Smooth muscle cell of the brain vasculature (primary cell): Measurements from ENCODE around the gene NREP.
"Not testable (repeated sequence)": the region's sequence is repeated elsewhere in the genome, so short reads cannot be mapped to it uniquely, and the experiment has no call there.

Source experiments
- DNase-seq: peaks from one replicate; pipeline ENCODE4 v3.0.0-alpha.2; 2012; ENCODE audit warnings: low read depth, low spot score

NREP gene

DNA sequence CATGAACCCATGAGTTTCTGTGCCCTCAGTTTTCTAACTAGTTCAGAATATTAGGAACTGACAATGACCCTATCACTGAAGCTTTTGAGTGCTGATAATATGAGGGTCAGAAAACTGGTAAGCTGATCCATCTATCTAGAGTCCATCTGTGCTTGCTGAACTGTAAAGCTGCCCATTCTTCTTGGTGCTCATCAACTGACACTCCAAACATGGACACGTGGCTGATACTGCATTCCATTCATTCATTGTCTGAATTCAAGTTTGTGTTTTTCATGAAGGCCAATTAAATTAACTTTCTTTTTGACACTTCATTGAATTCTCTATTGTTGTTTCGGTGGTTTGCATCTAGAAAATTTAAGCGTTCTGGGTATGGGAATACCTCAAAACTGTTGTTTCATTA, 17.6 kb downstream of the NREP start:
- no peak for DNase-seq

DNA sequence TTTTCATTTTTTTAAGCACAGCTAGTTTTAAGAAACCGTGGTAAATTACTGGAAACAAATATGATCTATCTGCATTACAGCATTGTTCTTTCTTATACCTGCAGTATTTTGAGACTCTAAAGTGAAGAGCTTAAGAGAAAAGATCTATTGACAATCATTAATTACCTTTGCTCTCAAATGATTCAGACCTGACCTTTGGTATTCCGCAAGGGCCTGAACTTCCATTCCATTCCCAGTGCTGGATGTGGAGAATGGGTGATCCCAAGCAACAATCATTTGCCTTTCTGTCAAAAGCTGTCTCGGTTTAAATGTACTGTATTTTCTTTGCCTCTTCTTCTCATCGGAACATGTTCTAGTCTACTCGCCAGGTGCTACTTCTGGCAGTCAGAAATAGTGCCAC, 18.9 kb downstream of the NREP start:
- no peak for DNase-seq

DNA sequence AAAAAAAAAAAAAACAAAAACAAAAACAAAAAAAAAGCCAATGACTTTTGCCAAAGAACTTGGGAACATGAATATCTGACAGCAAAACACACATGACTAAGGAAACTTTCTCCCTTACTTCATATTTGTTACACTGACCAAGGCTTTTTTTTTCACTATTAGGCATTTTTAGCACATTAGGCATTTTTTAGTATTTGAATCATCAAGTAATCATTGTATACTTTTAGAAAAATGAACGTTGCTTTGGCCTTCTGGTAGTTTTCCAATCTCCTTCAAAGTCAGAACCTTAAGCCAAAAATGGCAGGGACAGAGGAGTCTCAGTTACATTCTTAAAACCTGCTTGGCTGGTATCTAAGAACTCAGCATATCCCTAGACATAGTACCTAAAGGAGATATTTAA, 19.3 kb downstream of the NREP start:
- DNase-seq, result no peak

DNA sequence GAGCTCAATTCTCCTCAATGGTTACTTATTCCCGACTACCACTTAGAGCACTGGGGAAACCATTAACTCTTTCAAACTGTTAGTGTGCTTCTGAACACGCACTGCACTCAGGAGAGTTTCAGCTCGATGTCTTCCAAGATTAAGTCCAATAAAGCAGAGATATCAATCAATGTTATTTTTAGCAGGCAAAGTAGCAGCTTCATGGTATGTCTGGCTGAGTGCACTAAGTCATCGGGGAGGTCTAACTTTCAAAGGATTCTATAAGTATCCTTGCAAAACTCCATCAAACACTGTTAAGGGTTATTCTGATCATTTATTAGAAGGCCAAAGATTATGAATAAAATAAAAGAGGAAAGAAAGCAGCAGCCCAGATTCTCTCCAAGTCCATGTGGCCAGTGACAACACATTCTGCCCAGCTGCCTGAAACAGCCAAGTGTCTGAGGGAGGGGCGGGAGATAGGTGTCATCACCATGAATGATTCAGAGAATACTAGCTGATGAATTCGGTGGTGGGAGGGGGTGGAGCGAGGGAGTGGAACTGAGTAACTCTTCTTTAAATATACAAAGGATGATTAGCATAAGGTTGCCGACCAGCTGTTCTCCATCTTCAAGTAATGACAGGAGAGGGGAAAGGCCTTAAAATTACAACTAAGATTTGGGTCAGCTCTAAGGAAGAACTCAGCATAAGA, 21.3 kb downstream of the NREP start:
- DNase-seq, result no peak

DNA sequence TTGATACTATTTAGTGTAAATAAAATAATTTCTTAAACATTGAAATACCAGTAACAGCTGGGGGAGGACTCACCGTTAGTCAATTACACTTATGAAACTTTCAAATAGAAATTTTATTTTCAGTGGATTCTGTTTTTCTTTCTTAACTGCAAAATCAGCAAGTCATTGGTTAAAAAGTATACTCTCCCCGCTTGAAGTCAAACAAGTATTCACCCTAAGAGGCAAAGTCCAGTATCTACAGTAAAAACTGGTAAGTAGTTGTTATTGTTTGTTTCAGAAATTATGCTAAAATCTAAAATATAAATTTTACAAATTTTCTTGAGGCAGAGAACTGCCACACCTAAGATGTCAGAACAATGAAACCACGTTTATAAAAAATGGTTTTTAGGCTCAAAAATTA, 22.4 kb downstream of the NREP start:
- no peak for DNase-seq

DNA sequence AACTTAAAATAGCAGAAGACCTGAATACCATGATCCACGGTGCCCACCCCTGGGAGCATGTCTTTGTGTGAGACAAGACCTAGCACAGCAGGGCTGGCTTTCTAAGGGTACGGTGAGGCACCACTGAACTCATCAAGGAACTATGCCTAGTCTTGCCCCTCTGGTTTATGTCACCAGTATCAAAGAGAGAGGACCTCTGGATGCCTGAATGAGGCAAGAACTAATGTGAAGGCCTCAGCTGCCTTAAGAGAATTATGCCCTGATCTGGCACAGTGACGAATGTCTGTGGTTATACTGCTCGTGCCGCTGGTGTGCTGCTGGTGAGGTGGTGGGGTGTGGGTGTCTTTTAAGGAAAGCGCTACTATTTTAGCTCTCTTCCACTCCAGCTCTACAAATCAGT, 23.0 kb downstream of the NREP start:
- no peak for DNase-seq

DNA sequence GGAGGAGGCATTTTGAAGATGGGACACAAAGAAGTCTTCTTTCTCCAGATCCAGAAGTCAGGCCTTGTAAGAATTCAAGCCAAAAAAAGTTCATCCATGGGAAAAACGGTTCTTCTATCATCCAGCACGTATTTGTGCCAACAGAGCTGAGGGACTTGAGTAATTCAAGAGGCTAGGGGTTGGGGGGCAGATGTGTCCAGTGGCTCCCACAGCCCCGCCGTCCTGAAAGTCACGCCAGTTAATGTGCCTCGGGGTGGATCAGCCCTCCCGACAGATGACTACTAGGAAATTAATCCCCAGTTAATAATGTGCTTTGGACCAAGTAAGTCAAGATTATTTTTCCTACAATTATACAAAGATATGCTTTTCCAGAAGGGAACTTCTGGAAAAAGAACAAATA, 23.4 kb downstream of the NREP start:
- no peak for DNase-seq

DNA sequence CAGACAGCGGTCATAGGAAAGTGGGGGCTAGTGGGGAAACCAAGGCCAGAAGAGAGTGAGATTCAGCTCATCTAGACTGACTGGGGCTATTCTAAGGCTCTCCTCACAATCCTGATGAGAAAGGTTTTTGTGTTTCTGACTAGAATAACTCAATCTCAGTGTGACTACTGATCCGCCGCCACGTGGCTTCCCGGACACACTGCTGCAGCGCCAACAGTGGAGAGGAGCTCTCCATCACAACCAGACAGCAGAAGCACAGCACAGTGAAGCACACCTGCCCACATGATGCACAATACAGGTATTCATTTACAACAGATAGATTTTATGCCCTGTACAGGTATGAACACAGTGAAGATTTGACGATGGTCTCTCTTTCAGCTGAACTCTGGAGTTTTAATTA, 25.4 kb downstream of the NREP start:
- no peak for DNase-seq

DNA sequence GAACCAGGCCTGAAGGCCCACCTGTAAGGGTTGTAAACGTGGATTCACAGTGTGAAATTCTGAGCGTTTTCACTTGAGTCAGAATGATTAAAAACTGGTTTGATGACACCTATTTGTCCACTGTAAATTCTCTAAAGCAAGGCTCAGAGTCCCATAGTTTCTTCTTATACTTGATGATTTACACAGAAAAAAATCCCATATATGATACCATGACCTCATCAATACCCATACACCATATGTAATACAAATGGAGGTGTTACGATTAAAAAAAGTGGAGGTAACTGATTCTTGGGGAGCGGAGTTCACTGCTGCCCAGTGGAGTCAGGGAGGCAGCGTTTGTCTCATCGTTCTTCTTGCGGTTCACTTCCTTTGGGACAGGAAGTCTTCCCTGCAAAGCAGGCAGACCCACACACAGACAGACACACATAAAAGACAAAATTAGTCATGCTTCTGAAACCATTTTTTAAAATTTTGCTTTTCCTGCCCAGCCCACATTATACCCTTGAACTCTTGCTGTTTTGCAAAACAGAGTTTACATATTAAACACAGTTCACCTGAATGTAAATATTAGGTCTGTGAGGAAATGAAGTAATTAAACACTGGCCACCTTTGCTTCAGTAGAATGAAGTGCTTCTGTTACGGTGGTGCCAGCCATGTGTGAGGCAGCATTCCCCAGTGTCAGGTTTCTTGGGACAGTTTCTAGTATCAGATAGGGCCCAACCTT, 26.2 kb downstream of the NREP start:
- DNase-seq, result no peak

DNA sequence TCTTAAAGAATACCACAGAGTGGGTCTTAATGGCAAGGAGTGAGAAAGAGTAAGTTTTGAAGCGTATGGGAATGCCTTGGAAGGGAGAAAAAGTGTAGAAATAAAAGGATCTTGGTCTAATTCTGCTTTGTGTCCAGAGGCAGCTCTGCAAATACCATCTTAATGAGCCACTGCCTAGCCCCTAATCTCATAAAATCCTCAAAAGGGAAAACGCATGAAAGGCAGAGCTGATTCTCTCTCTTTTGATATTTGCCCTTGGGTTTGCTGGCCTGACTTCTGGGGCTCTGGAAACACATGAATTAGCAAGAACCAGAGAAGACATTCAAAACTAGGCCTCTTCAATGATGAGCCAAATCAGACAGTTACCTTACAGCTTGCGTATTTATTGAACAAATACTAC, 28.1 kb downstream of the NREP start:
- no peak for DNase-seq

DNA sequence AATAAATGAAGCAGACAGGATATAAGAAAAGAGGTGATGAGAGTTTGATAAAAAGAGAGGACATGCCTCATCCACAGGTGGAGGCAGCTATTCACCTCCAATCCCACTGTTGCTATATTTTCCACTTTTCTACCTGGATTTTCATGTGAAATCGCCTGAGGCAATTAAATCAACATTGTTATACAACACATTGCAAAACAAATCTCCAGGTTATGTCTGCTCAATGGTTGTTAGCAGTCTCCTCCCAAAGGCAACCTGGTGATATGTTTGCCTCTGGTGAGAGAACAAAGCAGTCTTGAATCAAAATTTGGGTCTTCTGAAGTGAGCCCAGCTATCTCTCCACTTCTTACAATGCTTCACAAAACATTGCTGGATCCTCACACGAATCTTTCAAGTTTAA, 30.0 kb downstream of the NREP start:
- DNase-seq, result no peak

DNA sequence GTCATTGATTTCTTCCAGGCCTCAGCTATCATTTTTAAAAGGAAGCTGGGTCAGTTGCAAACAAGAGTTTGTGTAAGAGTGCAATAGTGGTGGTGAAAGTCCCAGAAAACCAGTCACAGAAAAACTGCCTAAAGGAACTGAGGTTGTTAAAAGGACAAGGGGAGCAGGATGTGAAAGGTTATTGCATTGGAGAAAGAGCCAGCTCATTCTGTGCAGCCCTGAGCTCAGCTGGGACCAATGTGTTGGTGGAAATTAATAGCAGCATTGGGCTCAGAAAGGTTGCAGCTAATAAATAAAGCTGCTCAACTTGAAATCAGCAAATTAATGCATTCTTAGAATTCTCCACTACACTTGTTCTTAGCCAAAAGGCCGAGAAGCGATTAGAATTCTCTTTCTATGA, 34.9 kb downstream of the NREP start:
- DNase-seq, result no peak

DNA sequence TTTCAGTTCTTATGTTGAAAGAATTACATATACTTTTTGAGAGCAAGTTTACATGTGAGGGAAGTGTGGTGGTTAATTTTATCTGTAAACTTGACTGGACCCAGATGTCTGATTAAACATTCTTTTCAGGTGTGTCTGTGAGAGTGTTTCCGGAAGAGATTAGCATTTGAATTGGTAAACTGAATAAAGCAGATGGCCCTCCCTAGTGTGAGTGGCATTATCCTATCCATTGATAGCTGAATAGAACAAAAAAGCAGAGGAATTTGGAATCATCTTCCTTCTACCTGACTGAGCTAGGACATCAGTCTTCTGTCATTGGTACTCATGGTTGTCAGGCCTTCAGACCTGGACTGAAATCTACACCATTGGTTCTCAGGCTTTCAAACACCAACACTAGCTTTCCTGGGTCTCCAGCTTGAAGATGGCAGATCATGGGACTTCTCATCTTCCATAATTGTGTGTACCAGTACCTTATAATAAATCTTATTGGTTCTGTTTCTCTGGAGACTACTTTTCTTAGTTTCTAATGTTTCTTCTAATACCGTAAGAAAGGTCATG, 36.6 kb downstream of the NREP start:
- no peak for DNase-seq

DNA sequence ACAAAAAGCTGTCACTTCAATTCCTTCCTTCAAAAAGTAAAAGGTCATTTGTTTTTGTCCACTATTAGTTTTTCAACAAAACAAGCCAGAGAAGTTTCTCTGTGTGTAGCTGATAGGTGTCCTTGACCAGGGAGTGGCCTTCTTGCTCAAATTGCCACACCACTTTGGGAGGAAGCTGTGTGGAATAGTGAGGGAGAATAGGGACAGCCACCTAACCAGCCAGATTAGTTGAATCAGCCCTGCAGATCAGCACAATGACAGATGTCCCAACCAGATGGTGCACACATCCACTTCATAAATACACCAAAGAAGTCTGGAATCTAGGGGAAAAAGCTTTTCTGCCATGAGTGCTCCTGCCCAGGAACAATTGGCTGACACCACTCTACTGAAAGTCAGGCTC, 37.2 kb downstream of the NREP start:
- DNase-seq, result no peak

DNA sequence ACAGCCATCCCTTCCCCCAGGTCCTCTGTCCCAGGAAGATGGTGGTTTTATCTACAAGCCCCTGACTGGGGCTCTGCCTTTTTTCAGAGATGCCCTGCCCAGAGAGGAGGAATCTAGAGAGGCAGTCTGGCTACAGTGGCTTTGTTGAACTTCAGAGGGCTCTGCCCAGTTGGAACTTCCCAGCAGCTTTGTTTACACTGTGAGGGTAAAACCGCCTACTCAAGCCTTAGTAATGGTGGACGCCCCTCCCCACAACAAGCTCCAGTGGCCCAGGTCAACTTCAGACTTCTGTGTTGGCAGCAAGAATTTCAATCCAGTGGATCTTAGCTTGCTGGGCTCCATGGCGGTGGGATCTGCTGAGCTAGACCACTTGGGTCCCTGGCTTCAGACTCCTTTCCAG, 40.2 kb downstream of the NREP start:
- DNase-seq, result not testable (repeated sequence)

DNA sequence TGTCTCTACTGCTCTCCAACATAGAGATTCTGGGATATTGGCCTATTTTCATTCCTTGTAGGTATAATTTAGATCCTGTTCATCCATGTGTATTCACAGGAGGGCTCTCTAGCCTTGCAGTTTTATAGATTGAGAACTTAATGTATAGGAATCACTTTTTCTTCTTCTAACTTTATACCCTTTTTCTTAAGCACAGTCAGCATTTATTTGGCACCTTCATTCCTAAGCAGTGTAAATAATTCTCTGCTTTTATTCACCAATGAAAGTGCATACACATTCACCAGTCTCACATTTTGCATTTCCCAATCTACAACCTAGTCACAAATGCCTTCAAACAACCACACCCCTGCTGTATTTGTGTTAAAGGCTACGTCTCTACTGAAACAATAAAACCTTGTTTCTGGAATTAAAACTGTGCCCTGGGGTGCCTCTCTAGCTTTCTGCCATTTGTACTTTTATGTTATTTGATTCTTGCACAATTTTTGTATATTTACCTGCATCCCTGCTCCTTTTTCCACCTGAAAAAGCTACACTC, 49.3 kb downstream of the NREP start:
- DNase-seq, result no peak

DNA sequence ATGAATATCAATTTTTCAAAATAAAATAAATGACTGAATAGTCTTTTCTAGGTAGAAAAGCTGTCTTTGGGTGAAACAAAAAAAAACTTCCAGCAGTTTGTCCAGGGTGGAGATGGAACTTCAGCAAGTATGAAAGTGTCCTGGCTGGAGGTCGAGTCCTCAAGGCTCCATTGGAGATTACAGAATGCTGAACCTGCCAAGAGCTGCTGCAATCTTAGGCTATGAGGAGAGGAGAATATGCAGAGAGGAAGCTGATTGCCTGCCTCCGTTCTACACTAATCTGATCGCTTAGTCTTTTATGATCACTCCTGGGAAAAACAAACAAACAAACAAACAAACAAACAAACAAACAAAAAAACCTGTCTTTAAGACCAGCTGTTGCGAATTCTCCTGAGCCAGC, 50.6 kb downstream of the NREP start:
- no peak for DNase-seq

DNA sequence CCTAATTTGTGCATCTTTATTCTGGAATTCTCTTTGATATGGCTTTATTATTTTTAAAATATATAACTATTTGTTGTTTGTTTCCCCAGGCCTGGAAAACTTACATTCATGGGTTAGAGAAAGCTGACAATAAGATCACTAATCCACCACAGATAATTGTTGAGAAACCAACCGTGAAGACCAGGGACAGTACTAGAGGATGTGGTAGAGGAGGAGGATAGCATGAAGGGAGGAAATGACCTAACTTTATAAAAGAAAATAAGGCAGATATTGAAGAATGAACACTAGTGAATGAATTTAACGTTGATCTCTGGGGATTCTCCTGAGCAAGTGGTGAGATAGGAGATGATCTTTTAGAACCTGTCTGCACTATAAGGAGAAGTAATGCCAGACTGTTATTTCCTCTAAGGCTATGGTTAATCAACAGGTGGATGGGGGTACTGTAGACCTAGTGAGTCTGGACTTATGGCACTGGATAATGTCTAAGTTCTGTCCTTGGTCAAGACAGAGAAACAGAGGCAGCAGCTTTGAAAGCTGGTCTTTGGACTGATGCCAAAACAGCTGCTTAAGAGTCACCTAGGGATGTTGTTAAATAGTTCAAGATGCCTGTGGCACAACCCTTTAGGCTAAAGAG, 52.4 kb downstream of the NREP start:
- no peak for DNase-seq

DNA sequence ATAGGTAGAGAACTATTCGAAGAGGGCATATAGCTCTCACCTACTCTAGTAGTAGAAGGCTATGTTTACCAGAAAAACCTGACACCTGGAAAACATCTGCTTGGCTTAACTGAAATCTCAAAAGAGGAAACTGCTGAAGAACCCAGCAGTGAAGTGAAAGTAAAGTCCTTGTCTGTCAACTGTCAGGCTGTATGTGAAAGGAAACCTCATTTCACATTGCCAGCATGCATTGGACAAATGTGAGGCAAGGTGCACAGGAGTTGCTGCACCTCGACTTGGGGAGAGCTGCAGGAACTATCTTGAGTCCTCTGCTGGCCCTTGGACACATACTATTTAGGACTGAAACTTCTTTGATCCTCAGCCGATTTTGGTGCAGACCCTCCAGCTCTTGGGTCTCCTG, 53.3 kb downstream of the NREP start:
- DNase-seq, result no peak

DNA sequence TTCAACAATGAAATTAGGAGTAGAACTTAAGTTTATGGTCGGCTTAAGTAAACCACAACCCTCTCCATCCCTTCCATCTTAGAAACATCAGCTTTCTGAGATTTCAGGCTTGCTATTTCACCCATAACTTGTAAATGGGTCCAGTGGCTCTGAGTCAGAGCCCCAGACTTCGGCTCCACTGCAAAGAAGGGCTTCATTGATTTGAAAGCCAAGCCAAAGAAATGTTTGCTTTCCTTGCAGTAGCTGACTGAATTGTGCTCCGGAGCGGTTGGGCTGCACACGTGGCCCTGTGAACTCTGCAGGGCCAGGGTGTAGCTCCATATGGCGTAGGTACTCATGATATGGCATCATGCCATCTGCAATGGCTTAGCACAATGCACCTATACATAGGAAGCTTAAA, 57.0 kb downstream of the NREP start:
- no peak for DNase-seq

DNA sequence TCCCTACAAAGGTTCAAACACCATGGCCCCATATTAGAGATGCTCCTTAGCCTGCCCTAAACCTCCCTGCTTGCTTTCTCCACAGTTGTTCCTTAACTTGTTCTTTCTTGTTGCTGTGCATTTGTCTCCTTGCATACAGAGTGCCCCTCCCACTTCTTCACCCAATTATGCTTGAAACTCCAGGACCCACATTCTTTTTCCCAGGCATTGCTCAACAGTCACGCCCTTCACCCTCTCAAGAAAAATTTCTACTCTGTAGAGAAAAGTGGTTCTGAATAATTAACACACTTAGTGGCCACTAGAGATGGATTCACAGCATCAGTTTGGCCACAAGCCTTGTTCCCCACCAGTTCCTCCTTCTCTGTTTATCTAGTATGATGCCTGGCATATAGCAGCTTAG, 57.7 kb downstream of the NREP start:
- DNase-seq, result no peak

DNA sequence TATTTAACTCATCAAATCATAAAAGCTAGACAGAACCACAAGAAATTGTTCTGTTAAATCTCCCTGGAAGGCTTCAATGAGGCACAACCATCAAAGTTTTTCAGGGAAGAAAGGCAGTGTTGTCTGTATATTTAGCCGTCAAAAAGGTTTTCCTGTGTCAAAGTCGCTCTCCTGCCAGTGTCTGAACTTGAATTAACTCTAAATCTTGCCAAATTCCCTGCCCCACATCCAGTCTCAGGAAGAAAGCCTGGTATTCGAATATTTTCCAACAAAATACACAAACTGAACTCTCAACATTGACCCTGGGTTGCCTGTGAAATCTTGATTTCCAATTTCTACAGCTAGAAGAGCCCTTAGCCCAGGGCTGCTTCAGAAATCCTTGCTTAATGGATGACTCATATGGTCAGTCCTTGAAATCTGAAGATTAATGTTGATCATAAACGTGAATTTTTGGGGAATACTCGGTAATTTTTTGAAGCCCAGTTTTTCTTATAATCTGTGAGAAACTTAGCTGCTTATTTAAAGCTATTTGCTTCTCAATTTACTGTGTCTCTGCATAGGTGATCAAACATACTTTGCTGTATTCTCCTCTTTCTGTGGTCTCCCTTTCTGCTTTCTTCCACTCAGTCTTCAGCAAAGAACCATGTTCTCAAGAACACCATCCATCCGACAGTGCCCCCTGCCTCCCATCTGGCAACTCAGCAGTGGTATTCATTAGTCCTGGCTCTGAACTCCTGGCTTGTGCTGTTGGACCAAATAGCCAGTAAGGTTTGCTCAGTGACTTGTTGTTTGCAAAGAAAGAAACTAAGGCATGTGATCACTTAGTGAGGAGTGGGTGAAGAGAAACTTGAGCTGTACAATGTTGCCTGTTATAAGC, 58.9 kb downstream of the NREP start:
- no peak for DNase-seq
